HG03571 (cell line): ENCODE data around the gene ORAI3.

Experiments
- ATAC-seq: cut with Tn5 transposase; IDR thresholded peaks from one replicate; pipeline ENCODE4 v1.9.1; 2021; ENCODE audit not compliant: unreplicated experiment

ORAI3 gene

DNA sequence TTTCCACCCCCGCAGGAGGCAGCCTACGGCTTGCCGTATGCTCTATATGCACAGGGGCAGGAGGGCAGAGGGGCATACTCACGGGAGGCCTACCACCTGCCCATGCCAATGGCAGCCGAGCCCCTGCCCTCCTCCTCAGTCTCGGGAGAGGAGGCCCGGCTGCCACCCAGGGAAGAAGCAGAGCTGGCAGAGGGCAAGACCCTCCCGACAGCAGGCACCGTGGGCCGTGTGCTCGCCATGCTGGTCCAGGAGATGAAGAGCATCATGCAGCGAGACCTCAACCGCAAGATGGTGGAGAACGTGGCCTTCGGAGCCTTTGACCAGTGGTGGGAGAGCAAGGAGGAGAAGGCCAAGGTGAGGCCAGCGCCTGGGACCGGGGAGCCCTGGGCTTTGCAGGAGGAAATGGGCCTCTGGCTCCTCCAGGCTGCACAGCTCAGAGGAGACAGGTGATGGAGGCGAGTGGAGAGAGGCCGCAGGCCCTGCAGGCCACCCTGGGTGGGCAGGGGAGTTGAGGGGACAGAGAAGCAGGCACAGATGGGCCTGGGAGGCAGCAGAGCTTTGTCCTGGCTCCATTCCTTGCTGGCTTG lies 17.3 kb downstream of the ORAI3 start:
- no peak for ATAC-seq

DNA sequence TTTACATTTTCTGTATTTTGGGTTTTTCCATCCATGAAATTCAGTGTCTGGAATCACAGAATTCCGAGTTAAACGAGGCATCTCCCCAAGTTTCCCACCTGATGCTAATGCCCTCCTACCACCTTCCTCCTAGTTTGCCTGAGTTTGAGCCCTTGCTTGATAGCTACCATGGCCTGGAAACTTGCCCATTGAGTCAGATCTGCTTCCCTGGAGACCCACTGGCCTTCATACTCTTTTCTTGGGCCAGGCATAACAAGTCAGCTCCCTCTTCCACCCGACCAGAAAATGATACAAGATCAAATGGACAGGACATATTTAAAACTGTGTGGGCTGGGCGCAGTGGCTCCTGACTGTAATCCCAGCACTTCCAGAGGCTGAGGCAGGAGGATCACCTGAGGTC lies 18.9 kb downstream of the ORAI3 start:
- ATAC-seq, result no peak

DNA sequence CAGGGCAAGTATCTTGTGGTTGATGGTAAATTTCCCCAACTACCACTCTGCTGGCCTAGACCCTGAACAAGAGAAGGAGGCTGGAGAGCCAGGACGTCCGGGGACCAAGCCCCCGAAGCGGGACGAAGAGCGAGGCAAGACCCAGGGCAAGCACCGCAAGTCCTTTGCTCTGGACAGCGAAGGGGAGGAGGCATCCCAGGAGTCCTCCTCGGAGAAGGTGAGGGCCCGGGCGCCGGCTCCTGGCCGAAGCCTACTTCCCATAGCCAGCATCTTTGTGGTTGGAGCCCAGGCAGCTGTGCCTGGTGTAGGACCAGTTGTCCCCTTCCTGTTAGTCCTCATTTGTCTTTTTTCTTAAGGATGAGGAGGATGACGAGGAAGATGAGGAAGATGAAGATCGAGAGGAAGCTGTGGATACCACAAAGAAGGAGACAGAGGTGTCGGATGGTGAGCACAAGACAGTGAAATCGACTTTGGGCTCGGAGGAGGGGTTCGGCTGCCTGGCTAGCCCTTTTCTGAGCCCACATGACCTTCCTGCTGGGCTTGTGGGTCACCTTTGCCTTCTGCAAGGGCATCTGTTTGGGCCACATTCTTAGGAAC lies 20.5 kb downstream of the ORAI3 start:
- no peak for ATAC-seq

DNA sequence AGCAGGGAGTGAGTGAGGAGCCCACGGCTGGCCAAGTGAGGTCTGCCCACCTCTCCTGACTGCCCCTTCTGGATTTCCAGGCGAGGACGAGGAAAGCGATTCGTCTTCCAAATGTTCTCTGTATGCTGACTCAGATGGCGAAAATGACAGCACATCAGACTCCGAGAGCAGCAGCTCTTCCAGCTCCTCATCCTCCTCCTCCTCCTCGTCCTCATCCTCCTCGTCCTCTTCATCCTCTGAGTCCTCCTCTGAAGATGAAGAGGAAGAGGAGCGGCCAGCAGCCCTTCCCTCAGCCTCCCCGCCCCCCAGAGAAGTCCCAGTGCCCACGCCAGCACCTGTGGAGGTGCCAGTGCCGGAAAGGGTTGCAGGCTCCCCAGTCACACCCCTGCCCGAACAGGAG lies 22.4 kb downstream of the ORAI3 start:
- no peak for ATAC-seq

DNA sequence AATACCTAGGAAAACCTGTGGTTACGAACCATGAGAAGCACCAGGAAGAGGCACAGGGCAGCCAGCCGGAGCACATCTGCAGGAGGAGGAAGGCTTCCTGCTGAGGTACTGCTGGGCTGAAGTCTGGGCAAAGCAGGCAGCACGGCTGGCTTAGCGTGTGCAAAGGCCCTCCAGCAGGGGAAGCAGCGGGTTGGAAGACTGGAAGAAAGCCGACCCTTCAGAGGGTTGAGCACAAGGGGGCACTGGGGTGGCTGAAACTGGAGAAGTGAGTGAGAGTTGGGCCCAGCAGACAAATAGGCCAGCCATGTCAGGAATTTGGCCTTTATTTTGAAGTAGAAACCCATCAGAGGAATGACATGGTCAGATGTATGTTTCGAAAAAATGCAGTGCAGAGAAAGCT lies 24.0 kb downstream of the ORAI3 start:
- no peak for ATAC-seq

DNA sequence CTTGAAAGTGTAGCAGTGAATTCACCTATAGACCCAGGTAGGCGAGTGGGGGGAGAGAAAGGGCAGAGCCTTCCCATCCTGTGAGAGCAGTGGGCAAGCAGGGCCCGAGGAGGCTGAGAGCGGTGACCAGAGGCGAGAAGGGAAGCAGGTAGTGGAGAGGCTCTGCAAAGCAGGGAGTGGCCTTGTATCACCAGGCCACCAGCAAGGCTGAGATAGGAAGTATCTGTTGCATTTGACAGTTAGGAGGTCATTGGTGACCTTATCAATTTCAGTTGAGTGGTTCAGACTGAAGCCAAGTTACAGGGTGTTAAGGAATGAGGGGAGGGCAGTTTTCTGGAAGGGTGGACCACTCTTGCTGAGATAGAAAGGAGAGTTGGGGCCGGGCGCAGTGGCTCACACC lies 25.5 kb downstream of the ORAI3 start:
- no peak for ATAC-seq

DNA sequence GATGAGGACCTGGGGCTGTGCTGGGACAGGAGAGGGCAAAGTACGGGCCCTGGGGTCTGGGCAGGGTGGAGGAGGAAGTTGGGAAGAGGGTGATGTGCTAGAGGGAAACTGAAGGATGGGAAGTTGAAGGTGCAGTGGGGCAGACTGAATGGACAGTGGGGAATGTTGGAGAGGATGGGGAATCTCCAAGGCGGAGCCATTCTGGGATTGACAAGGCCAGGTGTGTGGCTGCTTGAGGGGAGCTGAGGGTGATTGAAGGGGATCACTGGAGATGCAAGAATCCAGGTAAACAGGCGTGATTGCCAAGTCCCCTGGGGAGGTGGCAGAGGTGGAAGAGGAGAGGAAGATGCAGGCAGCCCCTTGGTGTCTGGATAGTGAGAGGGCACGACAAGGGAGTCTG lies 27.6 kb downstream of the ORAI3 start:
- no peak for ATAC-seq

DNA sequence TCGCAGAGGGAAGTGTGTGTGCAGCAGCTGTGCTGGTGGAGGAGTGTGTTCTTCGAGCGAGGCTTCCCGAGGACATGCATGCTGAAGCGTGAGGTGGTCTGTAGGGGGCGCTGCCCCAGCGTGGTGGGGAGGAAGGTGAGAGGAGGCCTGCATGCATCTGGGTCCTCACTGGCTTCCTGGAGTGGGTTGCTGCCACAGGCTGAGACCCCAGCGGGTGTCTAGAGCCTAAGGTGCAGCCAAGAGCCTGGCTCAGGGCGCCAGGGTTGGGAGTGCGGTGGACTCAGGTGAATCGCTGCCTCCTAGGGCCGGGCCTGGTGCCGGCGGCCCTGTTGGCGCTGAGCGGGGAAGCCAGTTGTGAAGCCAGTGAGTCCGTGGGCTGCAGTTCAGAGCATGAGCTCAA lies 28.6 kb downstream of the ORAI3 start:
- ATAC-seq, result no peak

DNA sequence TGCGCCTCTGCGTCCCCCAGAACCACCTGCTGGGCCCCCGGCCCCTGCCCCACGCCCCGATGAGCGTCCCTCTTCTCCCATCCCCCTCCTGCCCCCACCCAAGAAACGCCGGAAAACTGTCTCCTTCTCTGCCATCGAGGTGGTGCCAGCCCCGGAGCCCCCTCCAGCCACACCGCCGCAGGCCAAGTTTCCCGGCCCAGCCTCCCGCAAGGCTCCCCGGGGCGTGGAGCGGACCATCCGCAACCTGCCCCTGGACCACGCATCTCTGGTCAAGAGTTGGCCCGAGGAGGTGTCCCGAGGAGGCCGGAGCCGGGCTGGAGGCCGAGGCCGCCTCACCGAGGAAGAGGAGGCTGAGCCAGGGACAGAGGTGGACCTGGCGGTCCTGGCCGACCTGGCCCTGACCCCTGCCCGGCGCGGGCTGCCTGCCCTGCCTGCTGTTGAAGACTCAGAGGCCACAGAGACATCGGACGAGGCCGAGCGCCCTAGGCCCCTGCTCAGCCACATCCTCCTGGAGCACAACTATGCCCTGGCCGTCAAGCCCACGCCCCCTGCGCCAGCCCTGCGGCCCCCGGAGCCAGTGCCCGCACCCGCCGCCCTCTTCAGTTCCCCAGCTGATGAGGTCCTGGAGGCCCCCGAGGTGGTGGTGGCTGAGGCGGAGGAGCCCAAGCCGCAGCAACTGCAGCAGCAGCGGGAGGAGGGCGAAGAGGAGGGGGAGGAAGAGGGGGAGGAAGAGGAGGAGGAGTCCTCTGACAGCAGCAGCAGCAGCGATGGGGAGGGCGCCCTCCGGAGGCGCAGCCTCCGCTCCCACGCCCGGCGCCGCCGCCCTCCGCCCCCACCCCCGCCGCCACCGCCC lies 30.5 kb downstream of the ORAI3 start:
- no peak for ATAC-seq

DNA sequence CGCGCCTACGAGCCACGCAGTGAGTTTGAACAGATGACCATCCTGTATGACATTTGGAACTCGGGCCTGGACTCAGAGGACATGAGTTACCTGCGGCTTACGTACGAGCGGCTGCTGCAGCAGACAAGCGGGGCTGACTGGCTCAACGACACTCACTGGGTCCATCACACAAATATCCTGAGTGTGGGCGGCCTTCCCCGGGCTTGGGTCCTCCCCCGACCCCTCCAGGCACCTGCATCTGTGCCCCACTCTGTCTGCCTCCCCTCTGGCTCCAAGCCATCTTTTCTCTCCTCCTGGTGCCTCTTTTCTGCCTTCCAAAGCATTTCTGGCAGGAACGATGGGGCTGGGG lies 31.1 kb downstream of the ORAI3 start:
- ATAC-seq, result no peak

DNA sequence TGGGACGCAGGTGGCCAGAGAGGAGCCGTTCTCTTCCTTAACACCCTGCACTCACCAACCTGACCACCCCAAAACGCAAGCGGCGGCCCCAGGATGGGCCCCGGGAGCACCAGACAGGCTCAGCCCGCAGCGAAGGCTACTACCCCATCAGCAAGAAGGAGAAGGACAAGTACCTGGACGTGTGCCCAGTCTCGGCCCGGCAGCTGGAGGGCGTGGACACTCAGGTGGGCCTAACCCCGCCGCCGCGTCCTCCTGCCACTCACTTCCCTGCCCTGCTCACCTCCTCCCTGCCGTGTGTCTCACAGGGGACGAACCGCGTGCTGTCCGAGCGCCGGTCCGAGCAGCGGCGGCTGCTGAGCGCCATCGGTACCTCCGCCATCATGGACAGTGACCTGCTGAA lies 31.6 kb downstream of the ORAI3 start:
- ATAC-seq, result no peak

DNA sequence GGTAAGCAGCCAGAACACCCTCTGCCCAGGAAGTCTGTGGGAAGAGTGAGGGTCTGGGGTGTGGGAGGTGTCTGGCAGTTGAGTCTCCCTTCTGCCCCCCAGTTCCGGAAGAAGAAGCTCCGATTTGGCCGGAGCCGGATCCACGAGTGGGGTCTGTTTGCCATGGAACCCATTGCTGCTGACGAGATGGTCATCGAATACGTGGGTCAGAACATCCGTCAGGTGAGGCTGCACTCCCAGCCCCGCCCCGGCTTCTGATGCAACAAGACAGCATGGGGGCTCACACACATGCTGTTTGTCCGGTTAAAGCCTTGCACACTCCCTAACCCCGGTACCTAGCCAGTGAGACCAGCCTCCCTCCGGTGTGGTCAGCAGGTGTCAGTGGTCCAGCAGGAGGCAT lies 32.1 kb downstream of the ORAI3 start:
- no peak for ATAC-seq

DNA sequence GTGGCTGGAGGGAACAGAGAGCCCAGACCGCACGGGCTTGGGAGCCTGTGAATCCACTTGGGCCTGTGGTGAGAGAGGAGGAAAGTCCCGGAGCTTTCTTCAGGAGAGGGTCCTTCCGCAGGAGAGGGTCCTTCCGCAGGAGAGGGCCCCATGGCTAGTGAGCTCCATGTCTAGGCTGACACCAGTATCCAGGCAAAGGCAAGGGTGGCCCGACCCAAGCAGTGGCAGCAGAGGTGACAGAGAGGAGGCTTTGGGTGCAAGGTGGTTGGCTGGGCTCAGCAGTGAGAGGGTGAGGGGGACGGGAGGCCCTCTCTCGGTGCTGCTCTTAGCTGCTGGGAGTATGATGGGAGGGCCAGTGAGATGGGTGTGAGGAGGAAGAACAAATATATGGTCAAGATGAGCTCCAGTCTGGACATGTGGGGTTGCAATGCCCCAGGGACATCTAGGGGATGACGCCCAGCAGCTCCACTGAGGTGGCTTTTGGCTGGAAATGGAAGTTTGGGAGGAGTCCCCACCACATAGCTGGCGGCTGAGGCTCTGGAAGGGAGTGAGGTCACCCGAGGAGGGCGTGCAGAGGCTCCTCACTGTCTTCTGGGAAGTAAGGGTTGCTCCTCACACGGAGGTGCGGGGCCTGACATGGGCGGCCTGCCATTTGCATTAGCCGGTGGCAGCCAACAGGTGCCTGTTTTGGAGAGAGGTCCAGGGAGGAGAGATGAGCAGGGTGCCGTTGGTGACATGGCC lies 33.9 kb downstream of the ORAI3 start:
- no peak for ATAC-seq

DNA sequence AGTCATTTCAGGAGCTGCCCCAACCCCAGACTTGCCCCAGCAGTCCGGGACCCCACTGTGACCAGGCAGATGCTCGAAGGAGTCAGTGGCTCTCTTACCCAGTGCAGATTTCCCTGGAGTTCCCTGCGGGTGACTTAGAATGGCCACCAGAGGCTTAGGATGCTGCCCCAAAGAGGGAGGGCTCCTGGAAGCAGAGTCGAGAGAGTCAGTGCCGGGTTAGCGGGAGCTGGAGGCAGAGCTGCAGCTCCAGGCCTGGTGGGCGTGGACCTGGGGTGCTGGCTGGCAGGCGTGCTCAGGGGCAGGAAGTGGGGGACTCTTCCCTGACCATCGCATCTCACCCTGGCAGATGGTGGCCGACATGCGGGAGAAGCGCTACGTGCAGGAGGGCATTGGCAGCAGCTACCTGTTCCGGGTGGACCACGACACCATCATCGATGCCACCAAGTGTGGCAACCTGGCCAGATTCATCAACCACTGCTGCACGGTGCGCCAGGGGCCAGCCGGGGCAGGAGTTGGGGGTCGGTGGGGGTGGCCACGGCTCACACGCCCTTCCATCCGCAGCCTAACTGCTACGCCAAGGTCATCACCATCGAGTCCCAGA lies 34.5 kb downstream of the ORAI3 start:
- no peak for ATAC-seq

DNA sequence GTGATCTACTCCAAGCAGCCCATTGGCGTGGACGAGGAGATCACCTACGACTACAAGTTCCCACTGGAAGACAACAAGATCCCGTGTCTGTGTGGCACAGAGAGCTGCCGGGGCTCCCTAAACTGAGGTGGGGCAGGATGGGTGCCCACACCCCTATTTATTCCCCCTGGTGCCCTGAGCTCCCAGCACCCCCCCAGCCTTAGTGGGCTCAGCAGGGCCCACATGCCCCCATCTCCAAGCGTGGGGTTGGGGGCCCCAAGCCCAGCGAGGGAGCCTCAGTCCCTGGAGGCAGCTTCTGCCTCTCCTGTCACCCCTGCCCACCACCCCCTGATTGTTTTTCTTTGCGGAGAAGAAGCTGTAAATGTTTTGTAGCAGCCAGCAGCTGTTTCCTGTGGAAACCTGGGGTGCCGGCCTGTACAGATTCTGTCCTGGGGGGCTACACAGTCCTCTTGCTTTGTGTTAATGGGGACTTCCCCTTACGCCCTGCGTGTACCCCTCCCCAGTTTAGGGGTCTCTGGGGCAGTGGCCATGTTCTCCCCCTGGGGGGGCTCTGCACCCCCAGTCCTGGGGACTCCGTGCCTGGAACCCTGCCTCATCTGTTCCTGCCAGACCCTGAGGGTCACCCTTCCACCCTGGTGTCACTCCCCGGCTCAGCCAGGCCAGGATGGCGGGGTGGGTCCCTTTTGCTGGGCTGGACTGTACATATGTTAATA lies 35.2 kb downstream of the ORAI3 start:
- no peak for ATAC-seq

DNA sequence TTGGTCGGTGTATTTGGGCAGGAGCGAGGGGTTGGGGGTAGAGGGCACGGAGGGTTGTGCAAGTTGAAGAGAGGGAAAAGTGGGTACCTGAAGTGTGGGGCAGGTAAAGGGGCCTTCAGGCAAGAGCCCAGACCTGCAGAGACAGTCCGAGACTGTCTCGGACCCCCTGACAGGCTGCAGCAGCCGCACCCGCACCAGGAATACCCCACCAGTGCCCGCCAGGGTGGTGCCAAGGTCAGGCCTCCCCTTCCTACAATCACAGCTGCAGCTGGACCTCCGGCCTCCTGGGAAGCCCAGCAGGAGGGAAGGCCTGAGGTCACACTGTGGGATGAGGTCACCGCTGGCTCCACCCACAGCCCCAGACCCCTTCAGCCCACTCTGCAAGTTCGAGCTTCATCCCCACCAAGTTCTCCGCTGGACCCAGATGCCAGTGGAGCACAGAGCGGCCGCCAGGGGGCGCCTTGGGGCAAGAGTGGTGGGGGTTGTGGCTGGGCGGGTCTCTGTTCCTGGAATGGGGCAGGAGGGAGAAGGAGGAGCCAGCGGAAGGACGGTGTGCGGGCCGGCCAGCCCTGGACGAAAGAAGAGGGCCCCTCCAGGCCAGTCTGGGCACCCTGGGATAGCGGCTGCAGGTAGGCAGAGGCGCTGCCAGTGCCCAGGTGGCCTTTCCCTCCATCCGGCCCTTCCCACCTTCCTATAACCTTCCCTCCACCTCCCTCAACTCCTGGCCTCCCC lies 36.0 kb downstream of the ORAI3 start, which contains the start of gene HSD3B7:
TSS of gene HSD3B7 (plus strand) at position 539 of the 732 bp plus-strand sequence. CDS start 452 bp downstream, outside the sequence.
- ATAC-seq, result no peak

DNA sequence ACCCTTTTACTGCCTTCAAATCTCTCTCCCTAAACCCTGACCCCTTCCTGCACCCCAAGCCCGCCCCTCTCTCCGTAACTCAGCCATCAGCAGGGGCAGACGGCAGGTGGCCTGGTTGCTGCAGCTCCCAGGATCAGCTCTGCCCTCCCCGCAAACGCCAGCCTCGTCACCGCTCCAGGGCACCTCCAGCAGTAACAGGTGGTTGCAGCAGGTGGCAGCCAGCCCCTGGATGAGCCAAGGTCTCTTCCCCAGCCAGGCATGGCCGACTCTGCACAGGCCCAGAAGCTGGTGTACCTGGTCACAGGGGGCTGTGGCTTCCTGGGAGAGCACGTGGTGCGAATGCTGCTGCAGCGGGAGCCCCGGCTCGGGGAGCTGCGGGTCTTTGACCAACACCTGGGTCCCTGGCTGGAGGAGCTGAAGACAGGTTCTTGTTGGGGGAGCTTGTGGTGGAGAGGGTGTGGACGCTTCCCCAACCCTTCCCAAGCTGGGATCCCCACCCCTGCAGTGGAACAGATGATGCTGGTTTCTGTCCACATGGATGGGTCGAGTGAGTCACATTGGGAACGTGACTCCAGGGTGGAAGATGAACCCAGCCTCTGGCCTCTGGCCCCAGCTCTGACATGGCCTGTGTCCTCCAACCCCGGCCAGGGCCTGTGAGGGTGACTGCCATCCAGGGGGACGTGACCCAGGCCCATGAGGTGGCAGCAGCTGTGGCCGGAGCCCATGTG lies 36.7 kb downstream of the ORAI3 start:
- ATAC-seq, result no peak

DNA sequence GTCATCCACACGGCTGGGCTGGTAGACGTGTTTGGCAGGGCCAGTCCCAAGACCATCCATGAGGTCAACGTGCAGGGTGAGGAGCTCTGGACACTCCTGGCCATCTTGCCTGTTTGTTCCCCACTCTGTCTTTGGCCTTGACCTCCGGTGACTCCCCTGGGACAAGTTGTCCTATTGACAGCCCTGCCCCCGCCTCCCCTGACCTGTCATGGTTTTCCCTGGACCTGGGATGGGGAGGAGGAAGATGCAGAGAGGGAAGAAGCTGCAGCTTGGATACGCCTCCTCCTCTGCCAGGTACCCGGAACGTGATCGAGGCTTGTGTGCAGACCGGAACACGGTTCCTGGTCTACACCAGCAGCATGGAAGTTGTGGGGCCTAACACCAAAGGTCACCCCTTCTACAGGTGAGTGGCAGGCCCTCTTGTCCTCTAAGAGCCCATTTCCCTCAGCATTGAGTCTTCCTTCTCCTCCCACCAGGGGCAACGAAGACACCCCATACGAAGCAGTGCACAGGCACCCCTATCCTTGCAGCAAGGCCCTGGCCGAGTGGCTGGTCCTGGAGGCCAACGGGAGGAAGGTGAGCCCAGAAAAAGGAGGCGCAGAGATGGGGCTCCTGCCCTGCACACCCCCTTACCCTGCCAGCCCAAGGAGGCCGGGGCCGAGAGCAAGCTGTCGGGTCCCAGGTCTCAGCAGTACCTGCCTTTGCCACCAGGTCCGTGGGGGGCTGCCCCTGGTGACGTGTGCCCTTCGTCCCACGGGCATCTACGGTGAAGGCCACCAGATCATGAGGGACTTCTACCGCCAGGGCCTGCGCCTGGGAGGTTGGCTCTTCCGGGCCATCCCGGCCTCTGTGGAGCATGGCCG lies 37.5 kb downstream of the ORAI3 start:
- no peak for ATAC-seq
